ENCODE results near the gene CX3CR1.

The CX3CR1 gene

DNA sequence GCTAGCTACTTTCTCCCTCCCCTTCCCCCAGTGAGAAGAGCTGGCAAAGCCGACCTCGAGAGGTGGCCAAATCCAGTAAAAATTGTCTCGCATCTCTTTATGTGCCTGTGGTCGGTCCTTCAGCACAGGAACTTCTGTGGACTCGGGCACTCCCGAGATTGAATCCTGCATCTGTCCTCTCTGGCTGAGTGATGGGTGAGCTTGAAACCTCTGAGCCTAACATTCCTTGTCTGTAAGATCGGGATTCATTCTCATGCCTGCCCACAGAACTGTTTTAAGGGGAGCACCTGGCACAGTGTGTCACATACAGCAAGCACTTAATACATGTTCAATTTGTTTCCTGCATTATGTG, 11.3 kb downstream of the CX3CR1 start:
- POLR2A ChIA-PET = no interaction called here
- CTCF ChIA-PET = no interaction called here
- TF ChIP-seq HDGF (IDR thresholded peaks at IDR 0.05; ENCODE audit: borderline replicate concordance) = no peak
- TF ChIP-seq FOXA1 (IDR thresholded peaks at IDR 0.05) = no peak
- no peak for TF ChIP-seq CTBP1 (IDR thresholded peaks at IDR 0.05; ENCODE audit: borderline replicate concordance)
- TF ChIP-seq, protein P1, sequence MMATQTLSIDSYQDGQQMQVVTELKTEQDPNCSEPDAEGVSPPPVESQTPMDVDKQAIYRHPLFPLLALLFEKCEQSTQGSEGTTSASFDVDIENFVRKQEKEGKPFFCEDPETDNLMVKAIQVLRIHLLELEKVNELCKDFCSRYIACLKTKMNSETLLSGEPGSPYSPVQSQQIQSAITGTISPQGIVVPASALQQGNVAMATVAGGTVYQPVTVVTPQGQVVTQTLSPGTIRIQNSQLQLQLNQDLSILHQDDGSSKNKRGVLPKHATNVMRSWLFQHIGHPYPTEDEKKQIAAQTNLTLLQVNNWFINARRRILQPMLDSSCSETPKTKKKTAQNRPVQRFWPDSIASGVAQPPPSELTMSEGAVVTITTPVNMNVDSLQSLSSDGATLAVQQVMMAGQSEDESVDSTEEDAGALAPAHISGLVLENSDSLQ (IDR thresholded peaks at IDR 0.05) = no peak
- no peak for TF ChIP-seq FOXK2 (IDR thresholded peaks at IDR 0.05)
- no peak for TF ChIP-seq ZNF384 (IDR thresholded peaks at IDR 0.05)
- no peak for TF ChIP-seq NFRKB (IDR thresholded peaks at IDR 0.05)
- TF ChIP-seq SUZ12 (IDR thresholded peaks at IDR 0.05) = no peak
- no peak for TF ChIP-seq FOXM1 (IDR thresholded peaks at IDR 0.05; ENCODE audit: borderline replicate concordance)
- no peak for TF ChIP-seq BHLHE40 (IDR thresholded peaks at IDR 0.05; ENCODE audit: borderline replicate concordance)
- no peak for TF ChIP-seq ARNT (IDR thresholded peaks at IDR 0.05)
- no peak for TF ChIP-seq L3MBTL2 (conservative IDR thresholded peaks at IDR 0.05)
- TF ChIP-seq SP1 (IDR thresholded peaks at IDR 0.05) = no peak
- TF ChIP-seq TARDBP (IDR thresholded peaks at IDR 0.05) = no peak
- no peak for TF ChIP-seq ELF4 (IDR thresholded peaks at IDR 0.05)
- no peak for DNase-seq (ENCODE audit: extremely low spot score)

DNA sequence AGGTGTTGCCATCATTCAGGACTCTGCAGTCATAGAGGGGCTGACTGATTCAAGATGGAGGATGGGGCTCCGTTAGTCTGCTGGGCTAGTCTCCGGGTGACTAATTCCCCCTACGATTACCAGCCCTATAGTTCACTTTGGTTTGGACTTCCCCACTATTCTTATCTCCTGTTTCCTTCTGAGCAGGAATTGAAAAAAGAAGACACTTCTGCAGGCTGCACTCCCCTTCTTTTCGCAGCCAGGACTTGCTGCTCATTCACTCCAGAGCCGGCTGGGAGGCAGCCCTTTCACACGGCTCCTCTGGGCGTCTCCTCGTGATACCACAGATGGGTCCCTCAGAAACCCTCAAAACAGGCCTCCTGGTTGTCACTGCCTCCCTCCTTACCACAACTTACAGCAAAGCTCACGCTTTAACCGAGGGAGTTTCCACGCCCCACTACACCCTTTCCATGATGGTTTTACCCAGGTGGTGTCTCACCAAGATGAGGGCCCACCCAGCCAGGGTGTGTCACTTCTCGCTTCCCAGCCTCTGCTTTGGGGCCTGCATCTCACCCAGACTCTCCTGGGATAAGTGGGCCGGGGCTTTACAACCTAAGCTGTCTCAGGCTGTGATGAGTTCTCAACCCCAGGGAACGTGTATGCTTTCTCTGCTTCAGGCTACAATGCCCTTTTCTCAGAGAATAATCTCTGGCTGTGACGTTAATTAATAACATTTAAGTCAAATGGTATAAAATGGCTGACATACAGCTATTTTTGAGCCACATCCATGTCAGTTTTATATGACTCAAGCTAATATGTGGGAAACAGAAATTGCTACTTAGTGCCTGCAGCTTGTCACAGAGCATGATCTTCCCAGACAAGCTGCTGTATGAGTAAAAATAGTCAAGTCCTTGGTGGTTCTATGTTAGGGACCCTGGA, 11.9 kb downstream of the CX3CR1 start:
- TF ChIP-seq, protein P1 (IDR thresholded peaks at IDR 0.05) = no peak
- TF ChIP-seq FOXM1 (IDR thresholded peaks at IDR 0.05; ENCODE audit: borderline replicate concordance) = no peak
- TF ChIP-seq NFRKB (IDR thresholded peaks at IDR 0.05) = no peak
- TF ChIP-seq TARDBP (IDR thresholded peaks at IDR 0.05) = no peak
- TF ChIP-seq ELF4 (IDR thresholded peaks at IDR 0.05) = no peak
- no peak for TF ChIP-seq CTBP1 (IDR thresholded peaks at IDR 0.05; ENCODE audit: borderline replicate concordance)
- TF ChIP-seq BHLHE40 (IDR thresholded peaks at IDR 0.05; ENCODE audit: borderline replicate concordance) = no peak
- no peak for TF ChIP-seq FOXA1 (IDR thresholded peaks at IDR 0.05)
- no peak for TF ChIP-seq SP1 (IDR thresholded peaks at IDR 0.05)
- ChIA-PET POLR2A (no interaction called here), CTCF (no interaction called here)
- no peak for DNase-seq (ENCODE audit: extremely low spot score)

DNA sequence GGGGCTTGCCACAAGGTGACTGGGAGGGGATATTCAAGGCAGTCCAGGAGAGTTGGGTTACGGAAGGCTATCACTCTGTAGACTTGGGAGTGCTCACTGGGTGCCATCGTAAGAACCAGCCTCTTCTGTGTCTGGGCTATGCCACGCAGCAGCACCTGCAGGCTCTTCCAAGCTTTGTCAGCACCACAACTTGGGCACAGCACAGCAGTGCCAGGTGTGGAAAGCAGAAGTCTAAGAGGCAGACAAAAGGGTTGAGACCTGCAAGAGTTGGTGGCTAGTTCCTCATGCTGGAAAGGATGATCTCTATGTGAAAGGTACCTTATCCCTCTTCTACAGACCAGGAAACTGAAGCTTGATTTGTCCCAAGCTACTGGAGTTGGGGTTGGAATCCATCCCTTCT, 15.8 kb downstream of the CX3CR1 start:
- POLR2A ChIA-PET = no interaction called here
- no peak for DNase-seq (ENCODE audit: extremely low spot score)
- CTCF ChIA-PET = no interaction called here
- TF ChIP-seq SP1 (IDR thresholded peaks at IDR 0.05) (no peak), HDGF (IDR thresholded peaks at IDR 0.05; ENCODE audit: borderline replicate concordance) (no peak), FOXK2 (IDR thresholded peaks at IDR 0.05) (no peak), FOXA1 (IDR thresholded peaks at IDR 0.05) (no peak), SUZ12 (IDR thresholded peaks at IDR 0.05) (no peak), ZNF384 (IDR thresholded peaks at IDR 0.05) (no peak), L3MBTL2 (conservative IDR thresholded peaks at IDR 0.05) (no peak), ARNT (IDR thresholded peaks at IDR 0.05) (no peak), NFRKB (IDR thresholded peaks at IDR 0.05) (no peak), TARDBP (IDR thresholded peaks at IDR 0.05) (no peak), CTBP1 (IDR thresholded peaks at IDR 0.05; ENCODE audit: borderline replicate concordance) (no peak)
- TF ChIP-seq, protein P1 (IDR thresholded peaks at IDR 0.05) = no peak

DNA sequence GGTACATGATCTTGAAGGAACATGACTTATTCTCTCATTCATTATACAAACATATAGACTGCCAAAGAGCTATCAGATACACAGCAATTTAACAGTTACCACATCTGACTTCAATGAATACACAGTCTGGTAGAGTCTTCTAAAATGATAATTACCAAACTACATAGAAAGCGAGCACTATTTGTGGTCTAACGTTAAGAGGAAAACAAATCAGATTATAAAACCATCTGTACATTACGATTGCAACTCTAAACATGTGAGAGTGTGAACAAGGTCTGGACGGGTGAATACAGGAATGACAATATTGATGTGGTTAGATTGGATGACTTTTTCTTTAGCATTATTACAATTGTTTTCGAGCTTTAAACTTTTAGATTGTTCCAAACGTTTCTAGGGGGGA, 16.3 kb downstream of the CX3CR1 start:
- no peak for DNase-seq (ENCODE audit: extremely low spot score)
- TF ChIP-seq FOXA1 (IDR thresholded peaks at IDR 0.05) = no peak
- TF ChIP-seq, protein P1 (IDR thresholded peaks at IDR 0.05) = no peak
- TF ChIP-seq SP1 (IDR thresholded peaks at IDR 0.05) = no peak
- no peak for TF ChIP-seq BHLHE40 (IDR thresholded peaks at IDR 0.05; ENCODE audit: borderline replicate concordance)
- no peak for TF ChIP-seq ARNT (IDR thresholded peaks at IDR 0.05)
- no peak for TF ChIP-seq L3MBTL2 (conservative IDR thresholded peaks at IDR 0.05)
- TF ChIP-seq LEF1 (IDR thresholded peaks at IDR 0.05; ENCODE audit: borderline replicate concordance) = no peak
- no peak for TF ChIP-seq NFRKB (IDR thresholded peaks at IDR 0.05)
- TF ChIP-seq CTBP1 (IDR thresholded peaks at IDR 0.05; ENCODE audit: borderline replicate concordance) = no peak
- TF ChIP-seq FOXK2 (IDR thresholded peaks at IDR 0.05) = no peak
- CTCF ChIA-PET = no interaction called here
- POLR2A ChIA-PET = no interaction called here

DNA sequence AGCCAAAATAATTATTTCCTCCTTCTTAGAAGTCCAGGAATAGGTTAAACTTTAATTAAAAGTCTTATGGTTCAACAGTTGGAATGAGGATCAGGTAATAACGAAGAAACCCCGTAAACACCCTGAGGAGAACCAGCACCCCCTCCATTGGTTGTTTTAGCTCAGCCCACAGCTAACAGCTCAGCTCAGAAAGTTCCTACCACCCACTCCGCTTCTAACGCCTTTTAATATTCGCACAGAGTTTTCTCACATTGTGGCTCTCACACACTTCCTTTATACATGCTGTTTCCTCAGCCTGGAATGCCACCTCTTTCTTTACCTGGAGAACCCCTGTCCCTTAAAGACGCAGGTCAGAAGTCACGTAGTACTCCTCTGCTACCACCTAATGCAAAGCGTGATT, 17.0 kb downstream of the CX3CR1 start:
- ChIA-PET CTCF (no interaction called here), POLR2A (no interaction called here)
- DNase-seq (ENCODE audit: extremely low spot score) = no peak
- no peak for TF ChIP-seq FOXK2 (IDR thresholded peaks at IDR 0.05)
- no peak for TF ChIP-seq BHLHE40 (IDR thresholded peaks at IDR 0.05; ENCODE audit: borderline replicate concordance)
- TF ChIP-seq, protein P1 (IDR thresholded peaks at IDR 0.05) = no peak
- TF ChIP-seq ZNF384 (IDR thresholded peaks at IDR 0.05) = no peak
- TF ChIP-seq FOXM1 (IDR thresholded peaks at IDR 0.05; ENCODE audit: borderline replicate concordance) = no peak
- no peak for TF ChIP-seq CTBP1 (IDR thresholded peaks at IDR 0.05; ENCODE audit: borderline replicate concordance)
- no peak for TF ChIP-seq TARDBP (IDR thresholded peaks at IDR 0.05)
- TF ChIP-seq L3MBTL2 (conservative IDR thresholded peaks at IDR 0.05) = no peak
- no peak for TF ChIP-seq SP1 (IDR thresholded peaks at IDR 0.05)
- no peak for TF ChIP-seq NFRKB (IDR thresholded peaks at IDR 0.05)
- no peak for TF ChIP-seq ELF4 (IDR thresholded peaks at IDR 0.05)
- no peak for TF ChIP-seq ARNT (IDR thresholded peaks at IDR 0.05)
